A549 (cell line): Measurements from ENCODE around the gene MIX23. TPM values are rescaled to one million over a fixed set of nuclear protein-coding genes. Genes with fewer than 3 reads are reported as not detected.

Source experiments
- ATAC-seq, 2 experiments: fragments of 200-7000 bp in 1 of 2; fragments of >200 bp in 1 of 2; cut with Nextera tagmentation in 1 of 2; cut with Tn5 transposase in 1 of 2; 3 replicates each; pipeline versions ENCODE4 v1.8.0 to v1.9.1; 2018 to 2020; ENCODE audit warnings: mild to moderate bottlenecking in 1 of 2, moderate library complexity in 1 of 2
- CTCF ChIA-PET: fragments of 300-600 bp; sonication (Branson Sonifier 250); formaldehyde crosslinking; extraction: SDS; loops from one replicate; lab custom pipeline; 2021; ENCODE audit warnings: antibody characterized with exemption, inconsistent platforms; lab: Yijun Ruan, JAX
- POLR2A ChIA-PET: fragments of 350-600 bp; formaldehyde crosslinking; extraction: SDS; loops from one replicate; lab custom pipeline; 2021; ENCODE audit warnings: antibody characterized with exemption, inconsistent platforms; lab: Yijun Ruan, JAX
- DNase-seq, 2 experiments: peaks; one replicate each; pipeline versions ENCODE4 v3.0.0 to v3.0.0-alpha.2; 2011 to 2016; ENCODE audit warnings: low read depth in 1 of 2, low spot score in 1 of 2
- FAIRE-seq: peaks from 2 replicates; lab custom pipeline; 2011; peaks lifted over from hg19 to GRCh38; lab: Jason Lieb, UNC
- H3K27ac ChIP-seq, 2 experiments: fragments of >200 bp; sonication (Bioruptor Twin); formaldehyde crosslinking; 3 replicates each; pipeline ENCODE4 v1.5.1; 2016 to 2017
- H3K4me1 ChIP-seq: fragments of >200 bp; sonication (Bioruptor Twin); formaldehyde crosslinking; 3 replicates; pipeline ENCODE4 v1.6.1; 2016
- H3K4me2 ChIP-seq: fragments of >200 bp; sonication (Bioruptor Twin); formaldehyde crosslinking; 3 replicates; pipeline ENCODE4 v1.6.1; 2016
- H3K4me3 ChIP-seq: fragments of >200 bp; sonication (Bioruptor Twin); formaldehyde crosslinking; 3 replicates; pipeline ENCODE4 v1.5.1; 2016
- H3K9me3 ChIP-seq: fragments of >200 bp; sonication (Bioruptor Twin); formaldehyde crosslinking; 3 replicates; pipeline ENCODE4 v1.6.1; 2016
- CEBPB ChIP-seq, 2 experiments: fragments of >200 bp in 1 of 2; sonication (Bioruptor Twin) in 1 of 2; formaldehyde crosslinking in 1 of 2; IDR thresholded peaks; 2 replicates each; pipeline ENCODE4 v1.6.1; 2012 to 2016
- EHF ChIP-seq: fragments of 250-450 bp; sonication (Bioruptor Pico); IDR thresholded peaks from 2 replicates; pipeline ENCODE4 v1.5.0; 2020; ENCODE audit warnings: mild to moderate bottlenecking
- EHMT2 ChIP-seq: fragments of 200-600 bp; sonication (generic); IDR thresholded peaks from 2 replicates; pipeline ENCODE4 v1.6.1; 2016; ENCODE audit warnings: antibody characterized with exemption, low read depth, mild to moderate bottlenecking, moderate library complexity
- ESRRA ChIP-seq: fragments of 150-350 bp; IDR thresholded peaks from 2 replicates; pipeline ENCODE4 v1.6.1; 2014; ENCODE audit warnings: mild to moderate bottlenecking, low read length, borderline replicate concordance
- FOXS1 ChIP-seq: fragments of 250-450 bp; sonication (Bioruptor Pico); IDR thresholded peaks from 2 replicates; pipeline ENCODE4 v1.5.0; 2020; ENCODE audit warnings: mild to moderate bottlenecking, moderate library complexity
- HOXB13 ChIP-seq: fragments of 250-450 bp; sonication (Bioruptor Pico); IDR thresholded peaks from 2 replicates; pipeline ENCODE4 v1.5.0; 2020; ENCODE audit warnings: low read depth, mild to moderate bottlenecking, moderate library complexity
- JUN ChIP-seq, 2 experiments: fragments of >200 bp; sonication (Bioruptor Twin); formaldehyde crosslinking; IDR thresholded peaks; 2 replicates in 1 of 2; 3 replicates in 1 of 2; pipeline ENCODE4 v1.6.1; 2016 to 2017
- MYC ChIP-seq: IDR thresholded peaks from 2 replicates; pipeline ENCODE4 v1.6.1; 2012; ENCODE audit warnings: mild to moderate bottlenecking, inconsistent platforms, low read length, improper control_type of control experiment, borderline replicate concordance
- NFE2L2 ChIP-seq: fragments of 150-350 bp; conservative IDR thresholded peaks from 2 replicates; pipeline ENCODE4 v1.6.1; 2014; ENCODE audit warnings: low read length
- NPAS2 ChIP-seq: fragments of 250-450 bp; sonication (Bioruptor Pico); IDR thresholded peaks from 2 replicates; pipeline ENCODE4 v1.8.0; 2022; ENCODE audit warnings: mild to moderate bottlenecking, moderate library complexity, borderline replicate concordance
- NR3C1 ChIP-seq: fragments of >200 bp; sonication (Bioruptor Twin); formaldehyde crosslinking; IDR thresholded peaks from 3 replicates; pipeline ENCODE4 v1.6.1; 2017
- PHF8 ChIP-seq: fragments of 200-600 bp; sonication (generic); IDR thresholded peaks from 2 replicates; pipeline ENCODE4 v1.6.1; 2016; ENCODE audit warnings: low read depth, mild to moderate bottlenecking, antibody characterized with exemption, moderate library complexity, borderline replicate concordance
- RFX5 ChIP-seq: fragments of 450-650 bp; IDR thresholded peaks from 2 replicates; pipeline ENCODE4 v1.7.1; 2014; ENCODE audit warnings: antibody characterized with exemption, mild to moderate bottlenecking, moderate library complexity
- SMC3 ChIP-seq: fragments of >200 bp; sonication (Bioruptor Twin); formaldehyde crosslinking; IDR thresholded peaks from 3 replicates; pipeline ENCODE4 v1.6.1; 2018; ENCODE audit warnings: inconsistent platforms
- SREBF2 ChIP-seq: fragments of 450-650 bp; IDR thresholded peaks from 2 replicates; pipeline ENCODE4 v1.6.1; 2014; ENCODE audit warnings: mild to moderate bottlenecking, moderate library complexity
- ZFP36 ChIP-seq: fragments of 450-650 bp; IDR thresholded peaks from 2 replicates; pipeline ENCODE4 v1.6.1; 2014; ENCODE audit warnings: borderline replicate concordance; ENCODE audit not compliant: partially characterized antibody
- ZSCAN20 ChIP-seq: fragments of 250-450 bp; sonication (Bioruptor Pico); IDR thresholded peaks from 2 replicates; pipeline ENCODE4 v1.8.0; 2022; ENCODE audit warnings: mild to moderate bottlenecking, moderate library complexity
- WGBS: methylation state at CpG from one replicate; pipeline ENCODE4 v1.1.6; 2017; ENCODE audit errors: missing lambda C conversion rate; 5-methylcytosine and 5-hydroxymethylcytosine counted together
- polyA plus RNA-seq, 4 experiments: library from polyadenylated mRNA; depleted of rRNA in 3 of 4; stranded (reverse); fragments of >200 nt; fragmentation: RNase III in 1 of 4; extraction: RNeasy Plus Mini Kit Qiagen cat#74134 plus additional on column Dnase treatment in 1 of 4; gene quantifications; 2 replicates in 3 of 4; 3 replicates in 1 of 4; pipeline ENCODE4 v1.2.3, GENCODE V29; 2011 to 2017
- TF ChIP-seq, protein P1 (sequence below): fragments of 250-450 bp; sonication (Bioruptor Pico); IDR thresholded peaks from 2 replicates; pipeline ENCODE4 v1.5.0; 2020; ENCODE audit warnings: low read depth, mild to moderate bottlenecking, moderate library complexity
- TF ChIP-seq, protein P2 (sequence below): fragments of 150-350 bp; IDR thresholded peaks from 2 replicates; pipeline ENCODE4 v1.6.1; 2014; ENCODE audit warnings: low read depth, mild to moderate bottlenecking, low read length
- TF ChIP-seq, protein P3 (sequence below): fragments of >200 bp; sonication (Bioruptor Twin); formaldehyde crosslinking; IDR thresholded peaks from 3 replicates; pipeline ENCODE4 v1.6.1; 2016
- TF ChIP-seq, protein P4 (sequence below): fragments of >200 bp; sonication (Bioruptor Twin); formaldehyde crosslinking; IDR thresholded peaks from 2 replicates; pipeline ENCODE4 v1.6.1; 2016

The MIX23 gene
- polyA plus RNA-seq, 2 of the 4 experiments (the other 2 are of a cell fraction), result 51.6 to 54.1 TPM

DNA sequence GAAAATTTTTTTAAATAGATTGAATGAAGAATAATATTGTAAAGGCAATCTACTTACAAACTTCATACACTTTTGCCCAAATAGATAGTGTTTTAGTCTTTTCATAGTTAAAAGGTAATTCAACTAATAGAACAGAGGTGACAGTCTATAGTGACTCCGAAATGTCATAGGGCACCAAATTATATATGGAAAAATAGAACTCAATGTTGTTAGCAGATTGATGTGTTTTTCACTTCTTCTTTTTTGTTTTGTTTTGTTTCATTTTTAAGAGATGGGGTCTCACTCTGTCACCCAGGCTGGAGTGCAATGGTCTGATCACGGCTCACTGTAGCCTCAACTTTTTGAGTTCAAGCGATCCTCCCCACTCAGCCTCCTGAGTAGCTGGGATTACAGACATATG, 57.3 kb downstream of the MIX23 start:
- H3K27ac ChIP-seq, result no peak overlapping the region
- POLR2A ChIA-PET, result no interaction called here
- DNase-seq (no peak), ATAC-seq (no peak)
- H3K9me3 ChIP-seq, result no peaks in the 10 kb centered on the region
- peaks cover 14% of the 10 kb centered on the region; the same call in 1 of the 3 replicates for H3K4me1 ChIP-seq
- CTCF ChIA-PET, result no interaction called here
- H3K4me3 ChIP-seq, result no peak overlapping the region
- no peak overlapping the region for H3K4me2 ChIP-seq
- WGBS, result 96% methylated on average over 3 of the region's 3 CpGs
- no peak for TF ChIP-seq HOXB13 (CRISPR knock-in tag)
- TF ChIP-seq ZFP36, result no peak
- no peak for TF ChIP-seq EHMT2
- no peak for TF ChIP-seq SREBF2
- no peak for TF ChIP-seq RFX5
- TF ChIP-seq, protein P1, sequence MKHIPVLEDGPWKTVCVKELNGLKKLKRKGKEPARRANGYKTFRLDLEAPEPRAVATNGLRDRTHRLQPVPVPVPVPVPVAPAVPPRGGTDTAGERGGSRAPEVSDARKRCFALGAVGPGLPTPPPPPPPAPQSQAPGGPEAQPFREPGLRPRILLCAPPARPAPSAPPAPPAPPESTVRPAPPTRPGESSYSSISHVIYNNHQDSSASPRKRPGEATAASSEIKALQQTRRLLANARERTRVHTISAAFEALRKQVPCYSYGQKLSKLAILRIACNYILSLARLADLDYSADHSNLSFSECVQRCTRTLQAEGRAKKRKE (CRISPR knock-in tag), result no peak
- TF ChIP-seq JUN (IDR thresholded peaks at IDR 0.05), result no peak
- no peak for TF ChIP-seq SMC3
- no peak for TF ChIP-seq EHF (CRISPR knock-in tag)
- TF ChIP-seq NFE2L2, result no peak
- TF ChIP-seq NR3C1, result no peak
- no peak for TF ChIP-seq PHF8
- no peak for TF ChIP-seq MYC
- TF ChIP-seq NPAS2 (CRISPR knock-in tag), result no peak
- TF ChIP-seq ZSCAN20 (CRISPR knock-in tag), result no peak
- TF ChIP-seq, protein P2, sequence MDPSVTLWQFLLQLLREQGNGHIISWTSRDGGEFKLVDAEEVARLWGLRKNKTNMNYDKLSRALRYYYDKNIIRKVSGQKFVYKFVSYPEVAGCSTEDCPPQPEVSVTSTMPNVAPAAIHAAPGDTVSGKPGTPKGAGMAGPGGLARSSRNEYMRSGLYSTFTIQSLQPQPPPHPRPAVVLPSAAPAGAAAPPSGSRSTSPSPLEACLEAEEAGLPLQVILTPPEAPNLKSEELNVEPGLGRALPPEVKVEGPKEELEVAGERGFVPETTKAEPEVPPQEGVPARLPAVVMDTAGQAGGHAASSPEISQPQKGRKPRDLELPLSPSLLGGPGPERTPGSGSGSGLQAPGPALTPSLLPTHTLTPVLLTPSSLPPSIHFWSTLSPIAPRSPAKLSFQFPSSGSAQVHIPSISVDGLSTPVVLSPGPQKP, result no peak
- TF ChIP-seq ESRRA, result no peak
- no peak for TF ChIP-seq FOXS1 (CRISPR knock-in tag)
- TF ChIP-seq, protein P3, sequence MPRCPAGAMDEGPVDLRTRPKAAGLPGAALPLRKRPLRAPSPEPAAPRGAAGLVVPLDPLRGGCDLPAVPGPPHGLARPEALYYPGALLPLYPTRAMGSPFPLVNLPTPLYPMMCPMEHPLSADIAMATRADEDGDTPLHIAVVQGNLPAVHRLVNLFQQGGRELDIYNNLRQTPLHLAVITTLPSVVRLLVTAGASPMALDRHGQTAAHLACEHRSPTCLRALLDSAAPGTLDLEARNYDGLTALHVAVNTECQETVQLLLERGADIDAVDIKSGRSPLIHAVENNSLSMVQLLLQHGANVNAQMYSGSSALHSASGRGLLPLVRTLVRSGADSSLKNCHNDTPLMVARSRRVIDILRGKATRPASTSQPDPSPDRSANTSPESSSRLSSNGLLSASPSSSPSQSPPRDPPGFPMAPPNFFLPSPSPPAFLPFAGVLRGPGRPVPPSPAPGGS, result no peak
- TF ChIP-seq, all 56 proteins: peak for 0
- no peak for FAIRE-seq

DNA sequence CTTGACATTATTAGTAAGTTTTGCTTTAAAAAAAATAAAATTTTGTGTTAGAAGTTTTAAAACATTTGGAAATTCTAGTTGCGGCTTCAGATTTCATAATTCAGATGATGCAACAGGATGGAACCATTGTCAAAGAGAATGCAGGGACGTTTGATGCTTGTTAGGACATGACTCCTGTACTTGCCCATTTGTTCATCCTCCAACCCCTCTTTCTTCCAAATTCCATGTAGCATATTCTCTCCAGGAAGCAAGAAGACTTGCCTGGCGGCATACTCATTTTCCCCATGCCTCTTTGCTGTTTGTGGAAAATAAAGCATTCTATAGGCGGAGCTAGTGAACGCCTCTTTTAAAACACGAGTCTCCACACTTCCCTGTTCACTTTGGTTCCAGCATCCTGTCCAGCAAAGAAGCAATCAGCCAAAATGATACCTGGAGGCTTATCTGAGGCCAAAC, 58.1 kb downstream of the MIX23 start, which contains the start of gene CSTA:
CSTA (plus strand) TSS at position 378 of the 453 bp plus-strand sequence; CDS start at position 423, 45 bp downstream.
- H3K4me2 ChIP-seq, result peak within 1 kb of the TSS; percentile 50; the same call in 2 of the 3 replicates

More for the DNA sequence above, 58.1 kb downstream of the MIX23 start, which contains the start of gene CSTA:
- no peak for TF ChIP-seq MYC
- TF ChIP-seq, protein P2, result no peak
- TF ChIP-seq, protein P4, sequence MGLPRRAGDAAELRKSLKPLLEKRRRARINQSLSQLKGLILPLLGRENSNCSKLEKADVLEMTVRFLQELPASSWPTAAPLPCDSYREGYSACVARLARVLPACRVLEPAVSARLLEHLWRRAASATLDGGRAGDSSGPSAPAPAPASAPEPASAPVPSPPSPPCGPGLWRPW, result no peak
- TF ChIP-seq, protein P3, result no peak
- TF ChIP-seq ESRRA, result no peak
- peak; percentile 40 to 53; a peak in 2 of 4 replicates for TF ChIP-seq CEBPB (IDR thresholded peaks at IDR 0.05)
- TF ChIP-seq SMC3, result no peak
- TF ChIP-seq, all 56 proteins: peak for 1
- FAIRE-seq, result no peak
- WGBS, result 40% methylated on average over 6 of the region's 6 CpGs
- ChIA-PET POLR2A (no interaction called here), CTCF (no interaction called here)
- ATAC-seq, result no peak
- Histone ChIP-seq H3K9me3 (no peaks in the 10 kb centered on the region), H3K4me3 (peak within 1 kb of the TSS; percentile 19; the same call in 1 of the 3 replicates), H3K27ac (peak within 1 kb of the TSS; percentile 39 to 43; a peak in 3 of 6 replicates), H3K4me1 (peaks cover 14% of the 10 kb centered on the region; the same call in 1 of the 3 replicates)
- DNase-seq, result no peak
